Fibroblast of the conjunctiva (primary cell): ENCODE results near the gene PCP2.
"Not testable (repeated sequence)": the region's sequence is repeated elsewhere in the genome, so short reads cannot be mapped to it uniquely, and the experiment has no call there.

ENCODE experiments used
- DNase-seq: peaks from one replicate; pipeline ENCODE4 v3.0.0-alpha.2; 2010; ENCODE audit warnings: low read depth

The PCP2 gene

DNA sequence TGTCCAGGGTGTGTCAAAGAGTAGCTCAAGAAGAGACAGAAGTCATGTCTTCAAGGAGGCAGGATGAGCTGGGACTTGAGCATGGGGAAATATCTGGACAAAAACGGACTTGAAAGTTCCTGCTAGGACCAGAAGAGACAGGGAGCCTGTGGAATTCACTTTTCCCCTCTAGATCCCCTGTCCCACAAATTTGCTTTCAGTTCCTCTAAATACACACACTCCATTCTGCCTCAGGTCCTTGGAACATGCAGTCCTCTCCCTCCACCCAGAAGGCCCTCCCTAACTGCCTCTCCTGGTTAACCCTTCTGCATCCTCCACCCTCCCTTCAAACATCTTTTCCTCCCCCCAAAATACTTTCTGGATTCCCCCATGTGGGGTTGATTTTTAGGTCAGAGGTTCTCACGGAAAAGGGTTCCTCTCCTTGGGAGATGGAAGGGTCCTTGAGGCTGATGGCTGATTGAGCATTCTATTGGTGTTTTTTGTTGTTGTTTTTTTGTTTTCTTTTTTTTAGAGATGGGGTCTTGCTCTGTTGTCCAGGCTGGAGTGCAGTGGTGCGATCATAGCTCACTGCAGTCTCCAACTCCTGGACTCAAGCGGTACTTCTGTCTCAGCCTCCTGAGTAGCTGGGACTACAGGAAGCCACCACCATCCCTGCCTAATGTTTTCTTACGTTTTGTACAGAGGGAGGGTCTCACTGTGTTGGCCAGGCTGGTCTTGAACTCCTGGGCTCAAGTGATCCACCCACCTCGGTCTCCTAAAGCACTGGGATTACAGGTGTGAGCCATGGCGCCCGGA, 28.4 kb upstream of the PCP2 start:
- no peak for DNase-seq

DNA sequence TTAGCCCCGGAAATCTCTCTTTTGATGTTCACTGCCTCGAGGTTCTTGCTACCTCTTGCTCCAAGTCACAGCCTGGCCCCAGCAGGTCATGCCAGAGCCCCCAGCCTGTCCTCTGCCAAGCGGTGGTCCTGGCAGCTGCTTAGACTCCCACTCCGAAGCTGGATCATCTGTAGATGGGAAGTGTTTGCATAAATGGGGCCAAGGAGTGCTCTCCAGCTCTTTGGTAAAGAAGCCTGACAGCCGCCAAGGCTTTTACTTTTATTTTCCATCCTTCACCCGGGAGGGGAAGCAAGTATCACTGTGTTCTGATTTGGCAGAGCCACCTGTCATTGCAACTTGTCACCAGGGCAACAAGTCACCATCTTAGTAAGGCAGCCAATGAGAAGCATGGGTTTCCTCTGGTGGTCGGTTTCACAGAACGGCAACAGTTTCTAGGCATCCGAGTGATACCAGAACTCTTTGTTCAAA, 24.7 kb upstream of the PCP2 start:
- no peak for DNase-seq

DNA sequence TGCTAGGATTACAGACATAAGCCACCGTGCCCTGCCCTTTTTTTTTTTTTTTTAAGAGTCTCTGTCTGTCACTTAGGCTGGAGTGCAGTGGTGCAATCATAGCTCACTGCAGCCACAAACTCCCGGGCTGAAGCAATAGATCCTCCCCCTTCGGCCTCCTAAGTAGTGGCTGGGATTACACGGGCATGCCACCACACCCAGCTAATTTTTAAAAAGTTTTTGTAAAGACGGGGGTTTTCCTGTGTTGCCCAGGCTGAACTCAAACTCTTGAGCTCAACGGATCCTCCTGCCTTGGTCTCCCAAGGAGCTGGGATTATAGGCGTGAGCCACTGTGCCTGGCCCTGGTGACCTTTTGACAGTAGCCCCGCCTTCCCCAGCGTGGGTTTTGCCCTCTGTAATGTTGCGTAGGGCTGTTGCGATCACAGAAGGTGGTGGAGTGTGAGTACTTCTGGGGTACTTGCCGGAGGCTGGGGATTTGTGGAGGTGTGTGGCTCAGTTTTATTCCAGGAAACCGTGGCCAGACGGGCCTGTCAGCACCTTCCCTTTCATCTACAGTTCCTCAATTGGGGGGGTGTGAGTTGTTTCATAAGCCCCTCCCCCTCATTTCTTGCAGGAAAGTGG, 23.7 kb upstream of the PCP2 start:
- no peak for DNase-seq

DNA sequence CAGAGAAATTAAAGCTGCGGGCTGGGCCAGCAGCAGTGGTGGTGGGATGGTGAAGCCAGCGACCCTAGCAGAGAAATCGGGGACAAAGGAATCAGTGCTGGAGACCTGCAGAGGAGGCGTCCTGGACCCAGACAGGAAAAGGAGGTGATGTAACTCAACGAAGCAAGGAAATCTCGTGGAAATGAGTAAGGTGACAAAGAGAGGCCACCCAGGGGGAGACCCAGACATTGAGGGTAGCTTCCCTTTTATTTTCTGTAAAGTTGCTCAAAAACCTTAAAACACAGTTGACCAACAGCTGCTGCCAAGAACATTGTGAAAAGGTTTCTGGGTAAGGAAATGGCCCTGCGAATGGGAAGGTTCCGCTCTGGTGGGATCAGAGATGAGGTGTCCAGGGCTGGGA, 22.1 kb upstream of the PCP2 start:
- no peak for DNase-seq

DNA sequence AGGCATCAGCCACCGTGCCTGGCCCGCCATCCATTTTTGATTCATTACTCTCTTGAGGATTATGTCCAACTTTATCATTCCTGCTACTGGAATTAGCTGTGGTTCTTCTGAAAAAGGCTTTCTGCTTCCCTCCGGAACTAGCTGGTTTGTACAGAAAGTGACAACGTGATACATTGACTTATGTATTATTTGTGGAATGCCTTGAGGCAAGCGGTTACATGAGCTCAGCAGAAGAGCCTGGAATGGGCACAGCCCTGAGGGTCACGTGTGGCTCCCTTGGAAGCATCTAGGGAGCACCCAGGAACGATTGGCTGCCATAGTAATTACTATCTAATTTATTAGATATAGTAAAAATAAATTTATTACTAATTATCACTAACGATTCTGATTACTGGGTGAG, 20.9 kb upstream of the PCP2 start:
- DNase-seq, result no peak

DNA sequence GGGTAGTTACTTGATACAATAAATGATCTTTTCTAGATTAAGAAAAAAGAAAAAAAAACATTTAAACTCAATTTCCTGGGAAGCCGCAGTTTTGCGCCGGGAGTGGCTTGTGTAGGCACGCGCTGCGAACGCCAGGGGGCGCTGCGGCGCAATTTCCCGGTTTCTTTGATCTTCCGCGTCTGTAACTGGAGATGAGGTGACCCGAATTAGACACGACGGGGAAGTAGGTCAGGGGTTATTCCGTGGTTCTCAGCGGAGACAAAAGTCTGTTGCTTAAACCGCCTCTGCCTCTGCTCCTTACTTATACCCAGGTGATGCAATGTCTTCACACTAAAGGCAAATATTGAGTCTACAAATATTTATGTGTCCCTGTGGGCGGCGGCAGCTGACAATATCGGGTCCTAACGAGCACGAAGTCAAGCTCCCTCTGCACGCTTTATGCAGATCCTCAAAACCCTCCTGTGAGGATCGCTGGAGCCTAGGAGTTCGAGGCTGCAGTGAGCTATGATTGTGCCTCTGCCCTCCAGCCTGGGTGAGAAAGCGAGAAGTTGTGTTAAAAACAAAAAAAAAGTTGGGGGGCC, 18.6 kb upstream of the PCP2 start:
- DNase-seq, result peak; percentile 67

DNA sequence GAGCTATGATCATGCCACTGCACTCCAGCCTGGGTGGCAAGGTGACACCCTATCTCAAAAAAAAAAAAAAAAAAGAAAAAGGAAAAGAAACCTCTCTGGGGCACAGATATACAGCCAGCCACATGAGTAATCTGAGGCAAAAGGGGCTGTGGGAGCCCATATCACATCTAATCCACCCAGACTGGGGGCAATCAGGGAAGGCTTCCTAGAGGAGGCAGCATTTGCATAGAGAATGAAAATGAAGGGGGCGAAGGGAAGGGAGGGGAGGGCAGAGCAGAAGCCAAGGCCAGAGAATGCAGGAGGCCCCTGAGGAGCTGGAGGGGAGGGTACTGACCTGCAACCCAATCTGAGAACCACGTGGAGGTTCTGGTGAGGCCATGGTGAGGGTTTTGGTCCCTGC, 16.6 kb upstream of the PCP2 start:
- DNase-seq, result no peak

DNA sequence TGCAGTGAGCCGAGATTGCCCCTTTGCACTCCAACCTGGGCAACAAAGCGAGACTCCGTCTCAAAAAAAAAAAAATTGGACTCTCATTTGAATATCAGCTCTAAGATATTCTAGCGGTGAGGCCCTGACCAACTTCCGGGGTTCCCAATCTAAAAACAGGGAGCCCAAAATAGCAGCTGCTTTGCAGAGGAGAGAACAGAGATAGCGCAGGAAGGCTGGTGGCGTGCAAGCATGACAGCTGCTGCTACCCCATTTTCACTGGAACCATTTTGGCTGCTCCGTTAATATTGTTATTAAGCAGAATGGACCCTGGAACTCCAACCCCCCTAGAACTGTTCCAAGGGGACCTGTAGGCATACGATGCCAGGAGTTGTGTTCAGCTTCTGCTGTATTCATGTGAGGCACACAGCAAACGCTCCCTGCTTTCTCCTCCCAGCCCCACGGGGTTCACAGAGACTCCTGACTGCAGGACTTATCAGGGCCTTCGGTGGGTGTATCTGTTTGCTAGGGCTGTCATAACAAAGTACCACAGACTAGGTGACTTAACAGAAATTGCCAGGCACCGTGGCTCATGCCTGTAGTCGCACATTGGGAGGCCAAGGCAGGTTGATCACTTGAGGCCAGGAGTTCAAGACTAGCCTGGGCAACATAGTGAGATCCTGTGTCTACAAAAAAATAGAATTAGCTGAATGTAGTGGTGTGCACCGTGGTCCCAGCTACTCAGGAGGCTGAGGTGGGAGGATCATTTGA, 14.9 kb upstream of the PCP2 start:
- DNase-seq, result no peak

DNA sequence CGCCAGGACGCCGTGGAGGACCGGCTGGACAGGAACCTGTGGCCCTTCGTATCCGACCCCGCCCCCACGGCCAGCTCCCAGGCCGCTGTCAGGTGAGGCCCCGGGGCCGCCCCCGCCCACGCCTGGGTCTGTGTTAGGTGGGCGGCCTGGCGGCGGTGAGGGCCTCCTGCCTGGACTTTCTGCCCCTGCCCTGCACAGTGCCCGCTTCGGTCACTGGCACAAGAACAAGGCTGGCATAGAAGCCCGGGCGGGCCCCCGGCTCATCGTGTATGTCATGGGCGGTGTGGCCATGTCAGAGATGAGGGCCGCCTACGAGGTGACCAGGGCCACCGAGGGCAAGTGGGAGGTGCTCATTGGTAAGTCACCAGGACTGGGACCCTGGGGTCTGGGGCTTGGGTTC, 13.6 kb upstream of the PCP2 start:
- DNase-seq, result no peak

DNA sequence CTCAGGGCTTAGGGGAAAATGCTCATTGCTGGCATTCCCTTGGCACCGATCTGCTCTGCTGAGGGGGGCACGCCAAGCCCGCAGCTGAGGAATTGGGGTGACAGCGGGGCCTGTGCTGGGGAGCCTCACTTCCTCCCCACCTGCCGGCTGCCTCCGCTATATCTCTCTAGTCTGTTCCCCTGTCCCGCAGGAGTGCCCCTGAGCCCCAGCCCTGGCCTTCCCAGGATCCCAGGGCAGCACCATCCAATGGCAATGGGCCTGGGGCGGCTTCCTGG, 12.8 kb upstream of the PCP2 start:
- no peak for DNase-seq

DNA sequence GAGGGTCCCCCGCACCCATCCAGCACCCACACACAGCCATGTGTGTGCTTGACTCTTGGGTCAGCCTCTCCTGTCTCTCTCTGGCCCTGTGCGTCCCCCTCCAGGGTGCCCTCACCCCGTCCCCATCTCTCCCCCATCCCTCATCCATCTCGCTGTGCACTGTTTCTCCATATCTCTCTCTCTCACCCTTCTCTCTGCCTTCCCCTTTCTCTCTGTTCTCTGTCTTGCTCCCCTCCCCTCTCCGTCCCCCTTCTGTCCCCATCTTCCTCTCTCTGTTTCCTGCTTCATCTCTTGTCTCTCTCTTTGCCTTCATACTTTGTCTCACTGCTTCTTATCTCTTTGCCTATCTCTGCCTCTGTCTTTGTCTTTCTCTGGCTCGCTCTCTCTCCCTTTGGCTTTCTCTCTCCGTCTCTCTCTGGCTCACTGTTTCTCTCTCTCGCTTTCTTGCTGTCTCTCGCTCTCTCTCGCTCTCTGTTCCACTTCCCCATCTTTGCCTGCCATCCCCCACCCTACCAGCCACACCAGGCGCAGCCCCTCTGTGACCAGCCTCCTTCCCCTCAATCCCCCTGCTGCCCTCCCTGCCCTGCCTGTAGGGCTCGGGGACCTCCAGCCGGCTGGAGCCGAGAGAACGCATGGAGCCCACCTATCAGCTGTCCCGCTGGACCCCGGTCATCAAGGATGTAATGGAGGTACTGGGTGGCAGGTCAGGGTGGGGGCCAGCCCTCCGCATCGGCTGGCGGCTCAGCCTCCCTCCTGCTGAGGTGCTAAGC, 12.3 kb upstream of the PCP2 start:
- DNase-seq, result no peak

DNA sequence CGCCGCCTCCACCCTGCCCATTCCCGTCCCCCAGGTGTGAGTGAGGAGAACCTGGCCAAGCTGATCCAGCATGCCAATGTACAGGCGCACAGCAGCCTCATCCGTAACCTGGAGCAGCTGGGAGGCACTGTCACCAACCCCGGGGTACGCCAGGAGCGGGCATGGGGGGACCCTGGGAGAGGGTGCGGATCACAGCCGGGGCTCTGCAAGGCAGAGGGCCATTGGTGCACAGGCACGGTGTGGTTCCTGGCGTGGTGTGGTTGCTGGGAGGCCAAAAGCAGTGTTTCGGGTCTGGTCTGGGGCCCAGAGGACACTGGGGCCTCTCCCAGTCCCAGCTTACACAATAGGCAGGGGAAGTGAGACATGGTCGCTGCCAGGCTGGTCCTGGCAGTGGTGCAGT, 11.6 kb upstream of the PCP2 start:
- no peak for DNase-seq

DNA sequence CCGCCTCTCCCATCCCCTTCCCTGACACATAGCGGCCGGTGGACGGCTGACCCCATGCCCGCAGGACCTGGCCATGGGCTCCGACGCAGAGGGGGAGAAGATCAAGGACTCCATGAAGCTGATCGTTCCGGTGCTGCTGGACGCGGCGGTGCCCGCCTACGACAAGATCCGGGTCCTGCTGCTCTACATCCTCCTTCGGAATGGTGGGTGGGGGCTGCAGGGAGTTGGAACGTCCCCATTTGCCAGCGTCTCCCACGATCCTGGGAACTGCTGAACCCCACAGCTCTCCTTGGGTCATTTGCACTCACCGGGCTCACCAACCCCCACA, 11.0 kb upstream of the PCP2 start:
- no peak for DNase-seq

DNA sequence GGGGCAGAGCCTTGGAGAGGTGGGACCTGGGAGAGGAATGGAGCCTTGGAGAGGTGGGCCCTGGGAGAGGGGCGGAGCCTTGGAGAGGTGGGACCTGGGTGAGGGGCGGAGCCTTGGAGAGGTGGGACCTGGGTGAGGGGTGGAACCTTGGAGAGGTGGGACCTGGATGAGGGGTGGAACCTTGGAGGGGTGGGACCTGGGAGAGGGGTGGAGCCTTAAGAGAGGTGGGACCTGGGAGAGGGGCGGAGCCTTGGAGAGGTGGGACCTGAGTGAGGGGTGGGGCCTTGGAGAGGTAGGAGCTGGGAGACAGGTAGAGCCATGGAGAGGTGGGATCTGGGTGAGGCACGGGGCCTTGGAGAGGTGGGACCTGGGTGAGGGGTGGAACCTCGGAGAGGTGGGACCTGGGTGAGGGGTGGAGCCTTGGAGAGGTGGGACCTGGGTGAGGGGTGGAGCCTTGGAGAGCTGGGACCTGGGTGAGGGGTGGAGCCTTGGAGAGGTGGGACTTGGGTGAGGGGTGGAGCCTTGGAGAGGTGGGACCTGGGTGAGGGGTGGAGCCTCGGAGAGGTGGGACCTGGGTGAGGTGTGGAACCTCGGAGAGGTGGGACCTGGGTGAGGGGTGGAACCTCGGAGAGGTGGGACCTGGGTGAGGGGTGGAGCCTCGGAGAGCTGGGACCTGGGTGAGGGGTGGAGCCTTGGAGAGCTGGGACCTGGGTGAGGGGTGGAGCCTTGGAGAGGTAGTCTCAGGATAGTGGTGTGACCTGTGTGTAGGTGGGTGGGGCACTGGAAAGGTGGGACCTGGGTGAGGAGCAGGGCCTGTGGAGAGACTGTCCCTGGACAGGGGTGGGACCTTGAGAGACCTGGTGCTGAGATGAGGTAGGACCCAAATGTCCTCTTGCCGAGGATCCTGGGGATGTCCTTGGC, 10.4 kb upstream of the PCP2 start:
- DNase-seq, result not testable (repeated sequence)

DNA sequence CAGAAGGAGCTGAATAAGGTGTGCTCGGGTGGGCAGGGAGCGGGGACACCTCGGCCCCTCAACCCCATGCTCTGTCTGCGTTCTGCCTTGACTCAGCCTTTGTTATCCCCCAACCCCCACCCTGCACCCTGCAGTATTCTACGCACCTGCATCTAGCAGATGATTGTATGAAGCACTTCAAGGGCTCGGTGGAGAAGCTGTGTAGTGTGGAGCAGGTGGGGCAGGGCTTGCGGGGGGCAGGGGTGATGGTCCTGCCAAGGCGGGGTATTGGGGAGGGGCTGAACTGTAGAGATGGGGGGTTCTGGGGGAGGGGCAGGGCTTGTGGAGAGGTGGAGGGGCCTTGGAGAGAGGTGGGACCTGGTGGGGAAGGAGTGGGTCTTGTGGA, 9.5 kb upstream of the PCP2 start:
- DNase-seq, result no peak

DNA sequence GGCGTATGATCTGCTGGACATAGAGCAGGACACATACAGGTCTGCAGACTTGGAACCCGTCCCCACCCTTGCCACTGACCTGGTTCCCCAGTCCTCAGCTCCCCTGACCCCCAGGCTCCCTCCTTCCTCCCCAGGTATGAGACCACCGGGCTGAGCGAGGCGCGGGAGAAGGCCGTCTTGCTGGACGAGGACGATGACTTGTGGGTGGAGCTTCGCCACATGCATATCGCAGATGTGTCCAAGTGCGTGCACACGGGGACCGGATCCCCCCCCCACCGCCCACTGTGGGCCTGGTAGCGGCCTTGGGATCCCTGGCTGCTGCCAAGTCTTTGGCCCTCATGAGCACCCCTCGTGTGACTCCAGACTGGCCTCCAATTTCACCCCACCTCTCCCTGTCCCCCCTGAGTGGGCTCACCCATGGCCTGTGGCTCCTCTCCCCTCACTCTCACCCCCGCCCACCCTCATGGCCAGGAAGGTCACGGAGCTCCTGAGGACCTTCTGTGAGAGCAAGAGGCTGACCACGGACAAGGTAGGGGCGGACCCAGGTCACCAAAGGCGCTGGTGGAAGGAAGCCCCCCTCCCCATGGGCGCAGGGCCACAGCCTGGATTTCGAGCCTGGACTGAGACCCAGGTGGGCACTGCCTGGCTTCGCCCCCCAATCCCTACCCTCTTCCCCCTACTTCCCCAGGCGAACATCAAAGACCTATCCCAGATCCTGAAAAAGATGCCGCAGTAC, 8.9 kb upstream of the PCP2 start:
- no peak for DNase-seq

DNA sequence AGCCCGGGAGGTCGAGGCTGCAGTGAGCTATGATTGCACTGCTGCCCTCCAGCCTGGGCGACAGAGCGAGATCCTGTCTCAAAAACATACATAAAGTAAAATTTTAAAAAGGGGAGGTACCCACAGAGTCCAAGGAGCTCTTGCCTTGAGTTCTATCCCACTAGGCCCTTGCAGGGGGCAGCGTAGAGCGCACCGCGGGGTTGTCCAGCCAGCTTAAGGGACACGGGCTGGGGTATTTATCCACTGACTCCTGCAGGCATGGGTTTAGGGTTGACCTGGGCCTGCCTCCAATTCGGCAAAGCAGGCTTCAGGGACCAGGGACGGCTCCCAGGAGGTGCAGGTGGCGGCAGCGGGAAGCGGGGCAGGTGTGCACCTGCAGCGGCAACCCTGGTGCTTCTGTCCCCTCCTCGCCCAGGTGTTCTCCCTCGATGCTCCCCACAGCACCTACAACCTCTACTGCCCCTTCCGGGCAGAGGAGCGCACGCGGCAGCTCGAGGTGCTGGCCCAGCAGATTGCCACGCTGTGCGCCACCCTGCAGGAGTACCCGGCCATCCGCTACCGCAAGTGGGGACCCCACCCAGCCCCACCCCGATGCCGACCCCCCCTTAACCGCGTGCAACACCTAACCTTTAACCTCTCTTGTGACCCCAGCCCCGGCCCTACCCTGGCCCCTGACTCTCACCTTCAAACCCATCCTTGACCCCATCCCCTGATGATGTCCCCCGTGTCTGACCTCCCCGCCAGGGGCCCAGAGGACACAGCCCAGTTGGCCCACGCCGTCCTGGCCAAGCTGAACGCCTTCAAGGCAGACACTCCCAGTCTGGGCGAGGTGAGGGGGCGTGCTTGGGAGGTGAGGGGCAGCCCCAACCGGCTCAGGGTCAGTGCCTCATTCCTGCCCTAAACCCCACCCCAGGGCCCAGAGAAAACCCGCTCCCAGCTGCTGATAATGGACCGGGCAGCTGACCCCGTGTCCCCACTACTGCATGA, 8.1 kb upstream of the PCP2 start:
- DNase-seq, result no peak

DNA sequence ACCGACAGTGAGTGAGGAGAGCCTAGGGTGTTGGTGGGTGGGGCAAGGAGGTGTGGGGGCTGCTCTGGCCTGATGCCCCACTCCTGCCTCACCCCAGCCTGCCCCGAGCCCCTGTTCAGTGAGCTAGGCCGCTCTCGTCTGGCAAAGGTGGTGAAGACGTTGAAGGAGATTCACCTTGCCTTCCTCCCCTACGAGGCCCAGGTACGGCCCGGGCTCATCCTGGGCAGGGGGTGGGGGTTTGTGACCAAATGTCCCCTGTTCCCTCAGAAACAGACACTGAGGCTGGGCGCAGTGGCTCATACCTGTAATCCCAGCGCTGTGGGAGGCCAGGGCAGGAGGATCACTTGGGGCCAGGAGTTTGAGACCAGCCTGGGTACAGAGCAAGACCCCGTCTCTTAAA, 7.3 kb upstream of the PCP2 start:
- DNase-seq, result no peak

DNA sequence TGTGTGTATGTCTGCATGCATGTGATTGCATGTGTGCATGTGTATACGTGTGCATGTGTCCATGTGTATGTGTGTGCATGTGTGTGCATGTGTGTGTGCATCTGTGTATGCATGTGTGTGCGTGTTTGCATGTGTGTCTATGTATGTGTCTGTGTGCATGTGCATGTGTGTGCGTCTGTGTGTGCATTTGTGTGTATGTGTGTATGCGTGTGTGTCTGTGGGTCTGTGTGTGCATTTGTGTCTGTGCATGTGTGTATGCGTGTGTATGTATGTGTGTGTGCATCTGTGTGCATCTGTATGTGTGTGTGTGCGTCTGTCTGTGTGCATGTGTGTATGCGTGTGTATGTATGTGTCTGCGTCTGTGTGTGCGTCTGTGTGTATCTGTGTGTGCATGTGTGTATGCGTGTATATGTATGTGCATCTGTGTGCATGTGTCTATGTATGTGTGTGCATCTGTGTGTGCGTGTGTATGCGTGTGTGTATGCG, 6.4 kb upstream of the PCP2 start:
- DNase-seq, result no peak
